HG03139 (cell line): ENCODE data around the gene TNXB.
"Not testable (repeated sequence)": the region's sequence is repeated elsewhere in the genome, so short reads cannot be mapped to it uniquely, and the experiment has no call there.

Source experiments
- ATAC-seq: cut with Tn5 transposase; IDR thresholded peaks from one replicate; pipeline ENCODE4 v1.9.1; 2021; ENCODE audit not compliant: unreplicated experiment

TNXB gene

GRCh38 chr6:32005991-32006529, 103.1 kb downstream of the TNXB start:
- not testable (repeated sequence) for ATAC-seq

GRCh38 chr6:32005538-32005880, 103.6 kb downstream of the TNXB start:
- not testable (repeated sequence) for ATAC-seq

GRCh38 chr6:32004864-32005537, 104.1 kb downstream of the TNXB start:
- ATAC-seq = not testable (repeated sequence)

- not testable (repeated sequence) for ATAC-seq
These were observed 104.7 kb downstream of the TNXB start for GRCh38 chr6:32004393-32004792.

GRCh38 chr6:32003301-32003700, 105.8 kb downstream of the TNXB start:
- not testable (repeated sequence) for ATAC-seq

GRCh38 chr6:32002546-32003268, 106.4 kb downstream of the TNXB start:
- not testable (repeated sequence) for ATAC-seq

- not testable (repeated sequence) for ATAC-seq
These were observed 112.8 kb downstream of the TNXB start for GRCh38 chr6:31996385-31996784.

- ATAC-seq = not testable (repeated sequence)
These were observed 114.7 kb downstream of the TNXB start for GRCh38 chr6:31994421-31994820.
